GM23248 (cell line): ENCODE results near the gene ADISSP. TPM values are rescaled to one million over a fixed set of nuclear protein-coding genes. Genes with fewer than 3 reads are reported as not detected.
A peak's percentile ranks its signal among the peaks of the same experiment; 100 is the strongest.

Source experiments
- DNase-seq: peaks from one replicate; pipeline ENCODE4 v3.0.0-alpha.2; 2015
- H2AFZ ChIP-seq: fragments of 200-600 bp; sonication (generic); 2 replicates; pipeline ENCODE4 v1.6.1; 2016; ENCODE audit warnings: antibody characterized with exemption
- H3F3A ChIP-seq: fragments of 200-600 bp; sonication (generic); 2 replicates; pipeline ENCODE4 v1.6.1; 2016; ENCODE audit warnings: mild to moderate bottlenecking, antibody characterized with exemption, mixed run types; ENCODE audit not compliant: insufficient read depth
- H3K27ac ChIP-seq: fragments of 200-600 bp; sonication (generic); 2 replicates; pipeline ENCODE4 v1.5.1; 2016; ENCODE audit warnings: mild to moderate bottlenecking
- H3K27me3 ChIP-seq: fragments of 200-600 bp; sonication (generic); replicated peaks from 2 replicates; pipeline ENCODE4 v1.6.1; 2016; ENCODE audit warnings: mild to moderate bottlenecking; ENCODE audit not compliant: insufficient read depth
- H3K36me3 ChIP-seq: fragments of 200-600 bp; sonication (generic); 2 replicates; pipeline ENCODE4 v1.6.1; 2016; ENCODE audit warnings: low read depth, mild to moderate bottlenecking
- H3K4me1 ChIP-seq: fragments of 200-600 bp; sonication (generic); 2 replicates; pipeline ENCODE4 v1.6.1; 2016; ENCODE audit warnings: mild to moderate bottlenecking; ENCODE audit not compliant: insufficient read depth
- H3K4me2 ChIP-seq: fragments of 200-600 bp; sonication (generic); one replicate; pipeline ENCODE4 v1.6.1; 2016; ENCODE audit warnings: mild to moderate bottlenecking; ENCODE audit not compliant: unreplicated experiment
- H3K4me3 ChIP-seq: fragments of 200-600 bp; sonication (generic); 2 replicates; pipeline ENCODE4 v1.5.1; 2016; ENCODE audit warnings: mild to moderate bottlenecking
- H3K79me2 ChIP-seq: fragments of 200-600 bp; sonication (generic); 2 replicates; pipeline ENCODE4 v1.6.1; 2016; ENCODE audit warnings: mild to moderate bottlenecking; ENCODE audit not compliant: insufficient read depth
- H3K9ac ChIP-seq: fragments of 200-600 bp; sonication (generic); 2 replicates; pipeline ENCODE4 v1.6.1; 2016; ENCODE audit warnings: mild to moderate bottlenecking
- H3K9me2 ChIP-seq: fragments of 200-600 bp; sonication (generic); 2 replicates; pipeline ENCODE4 v1.6.1; 2016; ENCODE audit warnings: mixed run types, mild to moderate bottlenecking, moderate library complexity; ENCODE audit not compliant: insufficient read depth
- H3K9me3 ChIP-seq: fragments of 200-600 bp; sonication (generic); one replicate; pipeline ENCODE4 v1.6.1; 2017; ENCODE audit warnings: low read depth
- H4K20me1 ChIP-seq: fragments of 200-600 bp; sonication (generic); 2 replicates; pipeline ENCODE4 v1.6.0; 2016; ENCODE audit not compliant: insufficient read depth
- EZH2 ChIP-seq: fragments of 200-600 bp; sonication (generic); IDR thresholded peaks from 2 replicates; pipeline ENCODE4 v1.6.1; 2018; ENCODE audit warnings: antibody characterized with exemption, mild to moderate bottlenecking; ENCODE audit not compliant: insufficient read depth, poor library complexity, severe bottlenecking
- EZH2phosphoT487 ChIP-seq: fragments of 200-600 bp; sonication (generic); IDR thresholded peaks from 2 replicates; pipeline ENCODE4 v1.6.1; 2018; ENCODE audit warnings: antibody characterized with exemption, moderate library complexity, mild to moderate bottlenecking, low read depth; ENCODE audit not compliant: insufficient read depth
- WGBS, 2 experiments: methylation state at CpG; one replicate each; pipeline ENCODE4 v1.1.6; 2015 to 2017; ENCODE audit warnings: low lambda C conversion rate in 2 of 2, low coverage in 1 of 2; ENCODE audit errors: missing lambda C conversion rate in 2 of 2; 5-methylcytosine and 5-hydroxymethylcytosine counted together
- in situ Hi-C: fragments of 300-500 bp; cut with MboI; formaldehyde crosslinking; loops from 2 replicates; pipeline ENCODE4 v1.15.0; 2020
- polyA plus RNA-seq: library from polyadenylated mRNA; unstranded; fragments of >200 nt; fragmentation: Nextera tagmentation; extraction: Ambion mirVana; gene quantifications from 2 replicates; pipeline ENCODE4 v1.2.1, GENCODE V29; 2016
- total RNA-seq: library from RNA; depleted of rRNA; stranded (reverse); fragments of >200 nt; shearing (Covaris generic); gene quantifications from 2 replicates; pipeline ENCODE4 v1.2.3, GENCODE V29; 2014

Gene ADISSP
- total and polyA plus RNA-seq, 2 experiments from 2014 or later: 44.9 to 65.4 TPM

DNA sequence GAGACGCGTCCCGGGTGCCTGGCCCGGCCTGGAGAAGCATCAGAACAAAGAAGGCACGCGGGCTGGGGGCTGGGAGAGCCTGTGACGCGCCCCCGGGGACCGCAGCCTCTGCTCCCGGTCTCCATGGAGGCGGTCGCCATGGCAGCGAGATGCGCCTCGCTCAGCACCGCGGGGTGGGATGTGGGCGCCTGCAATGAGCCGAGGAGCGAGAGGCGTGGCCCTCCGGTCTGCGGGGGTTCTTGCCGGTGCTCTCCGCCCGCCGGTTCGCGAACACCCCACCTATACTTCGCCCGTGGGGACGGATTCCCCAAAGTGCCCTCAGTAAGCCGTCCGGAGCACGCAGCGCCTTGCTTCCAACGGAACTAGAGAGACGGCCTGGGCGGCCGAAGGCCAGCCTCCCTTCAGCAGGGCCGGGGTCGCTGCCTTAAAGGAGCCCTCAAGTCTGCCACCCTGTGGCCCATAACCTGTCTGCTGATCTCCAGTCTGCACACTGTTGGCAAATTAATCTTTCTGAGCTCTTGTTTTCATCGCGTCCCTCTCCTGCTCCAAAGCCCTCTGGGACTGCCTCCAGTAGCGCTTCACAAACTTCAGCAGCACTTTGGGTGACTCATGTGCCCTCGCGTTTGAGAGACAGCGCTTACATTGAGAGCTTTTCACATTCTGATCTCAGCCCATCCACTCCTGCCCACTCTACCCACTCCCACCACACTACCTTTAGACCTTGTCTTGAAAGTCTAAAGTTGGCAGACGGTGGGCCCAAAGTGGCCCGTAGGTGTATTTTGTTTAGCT is 983 bp upstream of the ADISSP start:
- Histone ChIP-seq H3K9me3 (no peaks in the 10 kb centered on the region), H3K79me2 (peaks cover 17% of the 10 kb centered on the region), H3K9me2 (no peaks in the 10 kb centered on the region), H3K36me3 (no peaks in the 10 kb centered on the region), H3K27me3 (no peaks in the 10 kb centered on the region), H3F3A (peaks cover 8% of the 10 kb centered on the region; the same call in 1 of the 2 replicates), H4K20me1 (no peaks in the 10 kb centered on the region), H3K9ac (peak overlapping the region; percentile 91), H3K4me1 (peaks cover 10% of the 10 kb centered on the region; the same call in 1 of the 2 replicates), H3K4me3 (peak overlapping the region; percentile 82), H3K27ac (peak overlapping the region; percentile 88), H2AFZ (peak overlapping the region; percentile 89), H3K4me2 (peak overlapping the region; percentile 64)
- 0 to 1% methylated on average over 37 to 51 of the region's 51 CpGs for WGBS, 2 experiments
- in situ Hi-C loops: no loop called here
- peak; percentile 89 for DNase-seq
- TF ChIP-seq EZH2: no peak

DNA sequence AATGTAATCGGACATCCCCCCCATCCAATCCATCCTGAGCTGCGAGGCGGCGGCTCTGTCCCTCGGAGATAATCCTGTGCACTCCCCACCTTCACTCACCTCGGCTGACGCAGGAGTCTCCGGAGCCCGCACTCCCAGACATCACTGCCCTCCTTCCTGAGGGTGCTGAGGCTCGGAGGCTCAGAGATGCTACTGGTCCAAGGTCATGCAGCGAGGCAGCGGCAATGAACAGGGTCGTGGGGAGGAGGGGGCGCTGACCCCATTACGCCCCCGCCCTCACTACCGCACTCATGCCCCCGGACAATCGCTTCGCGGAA is 485 bp downstream of the ADISSP start:
- no peak for TF ChIP-seq EZH2phosphoT487
- TF ChIP-seq EZH2: no peak
- peak; percentile 50 for DNase-seq
- Histone ChIP-seq H3K36me3 (no peaks in the 10 kb centered on the region), H3K4me2 (peak overlapping the region; percentile 97), H2AFZ (peak overlapping the region; percentile 93), H3K4me3 (peak overlapping the region; percentile 82), H3K79me2 (peaks cover 17% of the 10 kb centered on the region), H3K9me3 (no peaks in the 10 kb centered on the region), H3K9me2 (no peaks in the 10 kb centered on the region), H3K9ac (peak overlapping the region; percentile 78), H3K27ac (no peak overlapping the region), H4K20me1 (no peaks in the 10 kb centered on the region), H3K4me1 (peaks cover 10% of the 10 kb centered on the region; the same call in 1 of the 2 replicates), H3K27me3 (no peaks in the 10 kb centered on the region), H3F3A (peaks cover 8% of the 10 kb centered on the region; the same call in 1 of the 2 replicates)
- 0 to 2% methylated on average over 10 to 19 of the region's 21 CpGs for WGBS, 2 experiments
- in situ Hi-C loops: no loop called here

DNA sequence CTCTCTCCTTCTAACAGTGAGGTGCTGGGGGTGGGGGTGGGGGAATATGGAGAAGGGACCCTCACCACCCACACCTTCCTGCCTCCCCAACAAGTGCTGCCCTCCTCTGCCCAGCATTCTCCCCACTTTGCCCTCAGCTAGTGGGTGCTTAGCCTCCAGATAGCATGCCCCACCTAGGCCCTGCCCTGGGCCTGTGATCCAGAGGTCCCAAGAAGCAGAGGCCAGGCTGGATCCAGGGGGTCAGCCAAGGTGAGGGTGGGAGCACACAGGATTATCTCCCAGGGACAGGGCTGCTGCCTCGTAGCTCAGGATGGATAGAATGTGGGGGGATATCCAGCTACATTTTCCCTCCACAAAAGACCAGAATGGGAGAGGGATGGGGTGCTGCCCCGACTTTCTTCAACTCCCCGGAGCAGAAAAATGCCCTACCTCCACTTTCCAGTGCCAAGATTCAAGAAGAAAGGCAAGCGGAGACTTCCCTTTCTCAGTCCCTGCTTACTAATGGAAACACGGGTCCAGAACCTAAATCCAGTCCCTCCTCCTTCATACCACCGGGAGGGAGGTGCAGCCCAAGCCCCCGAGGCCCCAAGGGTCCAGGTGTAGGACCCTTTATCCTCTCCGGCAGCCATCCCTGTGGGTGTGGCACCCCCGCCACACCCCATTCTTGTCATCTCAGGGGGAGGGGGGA is 987 bp downstream of the ADISSP start:
- Histone ChIP-seq H3K9me3 (no peaks in the 10 kb centered on the region), H3K4me3 (peak overlapping the region; percentile 82), H4K20me1 (no peaks in the 10 kb centered on the region), H3K9me2 (no peaks in the 10 kb centered on the region), H3K4me1 (peaks cover 10% of the 10 kb centered on the region; the same call in 1 of the 2 replicates), H3K79me2 (peaks cover 17% of the 10 kb centered on the region), H3F3A (peaks cover 8% of the 10 kb centered on the region; the same call in 1 of the 2 replicates), H2AFZ (peak overlapping the region; percentile 93), H3K4me2 (peak overlapping the region; percentile 97), H3K27ac (no peak overlapping the region), H3K36me3 (no peaks in the 10 kb centered on the region), H3K27me3 (no peaks in the 10 kb centered on the region), H3K9ac (peak overlapping the region; percentile 78)
- WGBS, 2 experiments: 29% methylated on average over 9 of the region's 9 CpGs
- in situ Hi-C loops: no loop called here
- no peak for DNase-seq
- TF ChIP-seq EZH2 (no peak), EZH2phosphoT487 (no peak)

DNA sequence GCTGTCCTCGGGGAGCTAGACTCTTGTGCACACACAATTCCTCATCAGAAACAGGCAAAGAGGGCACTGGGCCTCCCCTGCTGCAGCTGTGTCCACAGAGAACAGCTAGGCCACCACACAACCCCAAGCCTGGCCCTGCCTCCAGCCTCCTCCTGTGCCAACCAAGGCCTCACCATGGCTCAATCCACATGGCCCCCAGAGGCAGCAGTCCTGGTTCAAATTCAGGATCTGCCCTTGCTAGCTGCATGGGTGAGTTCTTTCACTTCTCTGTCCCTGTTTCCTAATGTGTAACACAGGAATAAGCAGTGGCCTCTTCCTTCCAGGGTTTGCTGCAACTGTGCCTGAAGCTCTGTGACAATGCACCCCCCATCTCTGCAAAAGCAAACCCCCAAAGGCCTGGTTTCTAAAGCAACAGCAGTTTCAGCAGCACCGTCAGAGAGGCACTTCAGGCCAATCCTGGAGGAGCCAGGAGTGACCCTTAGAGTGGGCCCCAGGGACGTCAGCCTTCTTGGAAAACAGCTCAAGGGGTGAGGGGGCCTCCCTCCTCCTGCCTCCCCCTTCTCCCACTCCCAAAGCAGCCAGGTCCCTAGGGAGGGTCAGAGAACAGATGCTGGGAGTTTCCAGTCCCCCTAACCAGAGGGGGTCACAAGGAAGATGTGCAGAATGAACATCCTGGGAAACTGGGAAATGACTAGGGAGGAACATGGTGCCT is 2.2 kb downstream of the ADISSP start:
- Histone ChIP-seq H3K4me1 (peaks cover 10% of the 10 kb centered on the region; the same call in 1 of the 2 replicates), H3K4me3 (no peak overlapping the region), H3K9me3 (no peaks in the 10 kb centered on the region), H3K27me3 (no peaks in the 10 kb centered on the region), H2AFZ (no peak overlapping the region), H3K36me3 (no peaks in the 10 kb centered on the region), H3F3A (peaks cover 8% of the 10 kb centered on the region; the same call in 1 of the 2 replicates), H3K4me2 (no peak overlapping the region), H3K9me2 (no peaks in the 10 kb centered on the region), H3K79me2 (peaks cover 17% of the 10 kb centered on the region), H3K27ac (no peak overlapping the region), H3K9ac (no peak overlapping the region), H4K20me1 (no peaks in the 10 kb centered on the region)
- no peak for DNase-seq
- TF ChIP-seq EZH2: no peak
- TF ChIP-seq EZH2phosphoT487: no peak
- WGBS, 2 experiments: 97 to 98% methylated on average over 3 of the region's 3 CpGs
- in situ Hi-C loops: no loop called here
